Measurements from ENCODE around the gene CSNK1G1.
"Not testable (repeated sequence)": the region's sequence is repeated elsewhere in the genome, so short reads cannot be mapped to it uniquely, and the experiment has no call there.

The CSNK1G1 gene

DNA sequence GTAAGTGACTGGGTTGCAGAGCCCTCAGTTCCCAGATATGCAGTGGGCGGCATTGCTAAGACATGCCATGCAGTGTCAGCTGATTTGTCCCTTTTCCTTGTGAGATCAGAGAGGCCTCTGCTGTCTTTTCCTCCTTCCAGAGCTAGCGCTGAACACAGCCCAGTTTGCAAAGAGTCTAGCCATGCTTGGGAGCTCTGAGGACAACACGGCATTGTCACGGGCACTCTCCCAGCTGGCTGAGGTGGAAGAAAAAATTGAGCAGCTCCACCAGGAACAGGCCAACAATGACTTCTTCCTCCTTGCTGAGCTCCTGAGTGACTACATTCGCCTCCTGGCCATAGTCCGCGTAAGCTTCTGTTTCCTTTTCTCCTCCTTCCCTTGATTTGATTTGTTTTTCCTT lies 224.4 kb downstream of the CSNK1G1 start:
- no peak for DNase-seq

DNA sequence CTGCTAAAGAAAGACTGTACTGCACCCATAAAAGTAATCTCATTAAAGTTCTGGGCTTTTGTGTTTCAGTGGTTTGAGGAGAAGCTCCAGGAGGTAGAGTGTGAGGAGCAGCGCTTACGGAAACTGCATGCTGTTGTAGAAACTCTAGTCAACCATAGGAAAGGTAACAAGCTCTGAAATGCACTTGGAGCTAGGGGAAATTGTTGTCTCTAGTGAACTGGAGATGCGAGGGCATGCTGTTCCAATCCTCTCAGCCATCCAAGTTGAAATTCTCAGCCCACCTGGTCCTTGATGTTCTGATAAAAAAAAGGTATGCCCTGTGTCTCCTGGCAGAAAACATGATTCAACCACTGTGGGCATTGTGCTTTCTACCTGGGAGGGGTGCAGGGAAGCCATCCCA lies 225.8 kb downstream of the CSNK1G1 start:
- DNase-seq: no peak

DNA sequence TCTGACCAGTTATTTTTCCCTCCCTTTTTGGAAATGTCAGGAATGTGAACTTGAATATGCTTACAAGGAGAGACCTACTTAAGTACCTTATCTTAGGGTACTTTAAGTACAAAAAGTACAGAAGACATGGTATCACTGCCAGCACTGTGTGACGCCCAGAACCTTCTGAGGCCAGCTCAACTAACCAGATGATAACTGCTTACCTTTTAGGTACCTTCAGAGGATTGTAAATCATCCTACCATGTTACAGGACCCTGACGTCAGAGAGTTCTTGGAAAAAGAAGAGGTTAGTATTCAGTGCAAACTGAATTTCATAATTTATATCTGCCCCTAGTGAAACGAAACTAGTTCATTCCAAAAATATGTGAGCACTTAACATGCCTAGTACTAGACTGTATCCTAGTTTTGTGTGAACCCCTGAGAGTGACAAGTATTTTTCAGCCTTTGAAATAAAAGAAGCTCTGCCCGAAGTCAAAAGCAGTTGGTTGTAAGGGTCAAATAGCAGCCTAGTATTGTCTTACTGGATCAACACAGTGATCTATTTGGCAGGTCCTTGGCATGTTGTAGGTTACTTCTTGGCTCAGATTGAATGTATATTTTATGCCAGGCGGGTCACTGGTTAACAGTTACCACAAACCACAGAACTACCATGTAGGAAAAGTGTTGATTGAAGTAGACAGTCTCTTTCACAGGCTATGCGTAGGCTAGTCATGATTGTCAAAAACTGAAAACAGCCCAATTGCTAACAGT lies 228.3 kb downstream of the CSNK1G1 start:
- no peak for DNase-seq

DNA sequence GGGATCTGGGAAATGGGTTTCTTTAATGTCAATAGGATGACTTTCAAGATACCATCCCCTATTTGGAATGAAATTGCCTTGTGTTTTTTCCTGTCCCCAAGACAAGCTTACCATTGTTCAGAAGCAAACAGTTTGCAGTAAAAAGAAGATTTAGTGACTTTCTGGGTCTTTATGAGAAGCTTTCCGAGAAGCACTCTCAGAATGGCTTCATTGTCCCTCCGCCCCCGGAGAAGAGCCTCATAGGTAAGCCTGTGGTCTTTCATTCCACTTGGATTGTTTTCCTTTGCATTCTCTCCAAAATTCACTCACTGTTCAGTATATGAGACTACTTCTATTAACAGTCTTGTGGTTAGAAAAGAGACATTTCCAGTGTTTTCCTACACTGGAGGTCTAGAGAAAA lies 230.0 kb downstream of the CSNK1G1 start:
- no peak for DNase-seq

DNA sequence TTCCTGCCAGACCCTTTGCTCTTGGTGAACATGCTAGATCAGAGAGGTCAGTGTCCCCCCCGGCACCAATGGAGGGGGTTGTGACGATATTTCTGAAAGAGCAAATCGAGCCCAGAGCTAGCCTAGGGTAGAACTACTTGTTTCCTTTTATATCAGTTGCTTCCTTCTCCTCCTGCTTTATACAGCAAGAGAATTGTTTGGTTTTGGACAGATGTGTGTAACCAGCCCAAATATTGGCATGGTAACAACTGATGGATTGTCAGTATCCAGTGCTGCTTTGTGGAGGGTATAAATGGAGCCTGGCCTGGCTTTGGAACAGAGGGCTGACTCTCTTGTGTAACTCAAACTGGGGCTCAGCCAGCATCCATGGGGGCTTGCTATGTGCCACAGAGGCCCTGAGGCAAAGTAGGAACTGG lies 233.0 kb downstream of the CSNK1G1 start:
- DNase-seq: no peak

DNA sequence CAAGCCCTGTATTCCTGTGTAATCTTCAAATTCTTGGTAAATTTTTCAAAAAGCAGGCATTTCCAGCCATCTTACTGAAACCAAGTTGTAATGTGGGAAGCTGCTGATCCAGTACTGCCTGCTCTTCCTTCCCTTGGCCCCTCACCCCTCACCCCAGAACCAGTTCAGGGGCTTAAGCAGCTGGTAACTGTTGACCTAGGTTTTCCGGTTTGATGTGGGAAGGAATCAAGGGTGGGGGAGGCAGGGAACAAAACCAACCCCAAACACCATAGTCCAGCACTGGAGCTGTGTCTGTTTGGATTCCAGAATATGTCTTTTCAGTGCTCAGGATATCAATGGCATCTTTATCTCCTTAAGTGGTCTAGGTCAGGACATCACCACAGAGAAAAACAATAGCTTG lies 233.5 kb downstream of the CSNK1G1 start:
- no peak for DNase-seq

DNA sequence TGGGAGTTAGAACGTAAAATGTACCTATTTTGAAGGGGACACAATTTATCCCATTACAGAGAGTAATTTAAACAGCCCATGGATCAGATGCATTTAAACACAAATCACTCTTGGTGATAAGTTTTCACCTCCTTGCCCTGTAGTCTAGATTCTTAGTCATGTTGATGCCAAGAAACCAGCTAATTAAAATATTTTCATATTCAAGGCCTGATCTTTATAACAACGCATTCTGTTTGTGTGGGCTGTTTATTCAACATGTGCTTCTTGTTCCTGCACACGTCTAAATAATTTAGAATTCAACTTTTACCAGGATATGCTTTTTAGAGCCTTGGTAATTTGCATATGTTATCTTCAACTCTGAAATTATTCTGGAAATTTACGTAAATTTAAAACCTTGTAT lies 234.4 kb downstream of the CSNK1G1 start:
- DNase-seq: no peak

DNA sequence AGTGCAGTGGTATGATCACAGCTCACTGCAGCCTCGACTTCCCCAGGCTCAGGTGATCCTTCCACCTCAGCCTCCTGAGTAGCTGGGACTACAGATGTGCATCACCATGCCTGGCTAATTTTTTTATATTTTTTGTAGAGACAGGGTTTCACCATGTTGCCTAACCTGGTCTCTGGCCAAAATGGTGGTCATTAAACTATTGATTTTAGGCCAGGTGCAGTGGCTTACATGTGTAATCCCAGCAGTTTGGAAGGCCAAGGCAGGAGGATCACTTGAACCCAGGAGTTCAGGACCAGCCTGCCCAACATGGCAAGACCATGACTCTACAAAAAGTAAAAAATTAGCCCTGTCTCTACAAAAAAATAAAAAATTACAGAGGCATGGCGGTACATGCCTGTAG lies 235.7 kb downstream of the CSNK1G1 start:
- not testable (repeated sequence) for DNase-seq

DNA sequence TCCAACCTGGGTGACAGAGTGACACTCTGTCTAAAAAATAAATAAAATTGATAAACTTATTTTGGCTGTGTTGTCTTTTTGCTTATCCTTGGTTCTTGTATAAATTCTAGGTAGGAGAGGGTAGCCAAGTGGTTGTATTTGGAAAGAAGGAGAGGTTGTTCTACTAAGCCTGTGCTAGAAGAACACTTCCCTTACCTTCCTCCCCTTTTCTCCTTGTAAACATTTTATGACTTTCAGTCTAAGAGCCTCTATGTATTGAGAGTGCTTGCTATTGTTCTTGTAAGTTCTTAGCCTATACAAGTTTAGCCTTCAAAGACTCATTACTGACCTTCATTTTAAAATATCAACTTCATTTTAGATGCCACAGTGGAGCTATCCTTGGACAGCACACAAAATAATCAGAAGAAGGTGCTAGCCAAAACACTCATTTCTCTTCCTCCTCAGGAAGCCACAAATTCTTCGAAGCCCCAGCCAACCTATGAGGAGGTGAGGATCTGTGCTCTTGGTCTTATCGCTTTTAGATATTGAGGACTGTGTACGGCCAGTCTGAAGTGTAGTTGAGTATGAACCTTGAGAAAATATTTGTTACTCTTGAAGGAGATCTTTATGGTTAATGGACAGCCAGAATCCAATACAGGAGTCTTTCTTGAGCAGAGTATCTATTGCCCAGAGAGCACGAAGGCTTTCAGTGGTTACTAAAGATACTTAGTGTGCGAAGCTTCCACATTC lies 238.1 kb downstream of the CSNK1G1 start:
- DNase-seq: no peak

Measured in fibroblast of skin of abdomen (primary cell).